Endothelial cell of umbilical vein (primary cell): ENCODE data around the gene CNOT4. TPM values are rescaled to one million over a fixed set of nuclear protein-coding genes. Genes with fewer than 3 reads are reported as not detected.

ENCODE experiments used
- BruUV-seq: library from RNA; stranded (reverse); fragments of 400-500 nt; replicated peaks from 2 replicates; lab custom pipeline; 2021; lab: Mats Ljungman, UMichigan
- CTCF ChIA-PET: fragments of 300-600, 350-600 bp; sonication (Branson Sonifier 250); formaldehyde crosslinking; loops from one replicate; lab custom pipeline; 2021; ENCODE audit warnings: antibody characterized with exemption, inconsistent platforms; lab: Charles Lee
- POLR2A ChIA-PET: fragments of 300-600, 350-600 bp; sonication (Branson Sonifier 250); formaldehyde crosslinking; loops from one replicate; lab custom pipeline; 2021; ENCODE audit warnings: antibody characterized with exemption, inconsistent platforms; lab: Charles Lee
- DNase-seq: peaks from one replicate; pipeline ENCODE4 v3.0.0-alpha.2; 2011; ENCODE audit warnings: low read depth, low spot score
- FAIRE-seq: peaks from 2 replicates; lab custom pipeline; 2011; peaks lifted over from hg19 to GRCh38; lab: Jason Lieb, UNC
- H2AFZ ChIP-seq: 2 replicates; pipeline ENCODE4 v1.6.0; 2012; ENCODE audit warnings: low read depth, low read length, control low read depth, inconsistent platforms
- H3K27ac ChIP-seq: 2 replicates; pipeline ENCODE4 v1.5.1; 2011; ENCODE audit warnings: low read depth, mild to moderate bottlenecking, control low read depth, low read length, moderate library complexity; ENCODE audit not compliant: insufficient read depth
- H3K27me3 ChIP-seq, 2 experiments: 2 replicates each; pipeline versions ENCODE4 v1.6.0 to v1.6.1; 2011; ENCODE audit warnings: low read length in 2 of 2, mixed read lengths in 1 of 2; ENCODE audit not compliant: control insufficient read depth in 2 of 2, insufficient read depth in 2 of 2
- H3K36me3 ChIP-seq, 2 experiments: 2 replicates in 1 of 2; 3 replicates in 1 of 2; pipeline ENCODE4 v1.5.1; 2011; ENCODE audit warnings: low read length in 2 of 2, mild to moderate bottlenecking in 1 of 2, moderate library complexity in 1 of 2; ENCODE audit not compliant: control insufficient read depth in 2 of 2, insufficient read depth in 2 of 2; ENCODE audit errors: extremely low read depth in 1 of 2
- H3K4me1 ChIP-seq: 3 replicates; pipeline ENCODE4 v1.5.1; 2011; ENCODE audit warnings: mild to moderate bottlenecking, low read length; ENCODE audit not compliant: control insufficient read depth, insufficient read depth; ENCODE audit errors: extremely low read depth
- H3K4me2 ChIP-seq: 2 replicates; pipeline ENCODE4 v1.6.1; 2011; ENCODE audit warnings: low read length, control low read depth, mixed read lengths; ENCODE audit not compliant: insufficient read depth
- H3K4me3 ChIP-seq, 3 experiments: fragments of 200-600 bp in 1 of 3; sonication (generic), shearing (Covaris generic) in 1 of 3; replicated peaks in 1 of 3; 2 replicates each; pipeline ENCODE4 v1.5.1; 2011 to 2016; ENCODE audit warnings: control low read depth in 3 of 3, low read length in 3 of 3, mild to moderate bottlenecking in 2 of 3, inconsistent platforms in 1 of 3, low read depth in 1 of 3, moderate library complexity in 1 of 3; ENCODE audit not compliant: insufficient read depth in 1 of 3
- H3K79me2 ChIP-seq: 2 replicates; pipeline ENCODE4 v1.6.0; 2012; ENCODE audit warnings: low read length, inconsistent platforms; ENCODE audit not compliant: control insufficient read depth, insufficient read depth
- H3K9ac ChIP-seq: replicated peaks from 2 replicates; pipeline ENCODE3; 2011; ENCODE audit warnings: low read length, control low read depth; ENCODE audit not compliant: insufficient read depth; ENCODE audit errors: extremely low read depth
- H3K9me1 ChIP-seq: replicated peaks from 3 replicates; pipeline ENCODE4 v1.6.0; 2011; ENCODE audit warnings: mild to moderate bottlenecking, low read length; ENCODE audit not compliant: control insufficient read depth, insufficient read depth; ENCODE audit errors: extremely low read depth
- H3K9me3 ChIP-seq: replicated peaks from 2 replicates; pipeline ENCODE4 v1.5.1; 2012; ENCODE audit warnings: low read length, inconsistent platforms; ENCODE audit not compliant: control insufficient read depth, insufficient read depth
- H4K20me1 ChIP-seq: replicated peaks from 2 replicates; pipeline ENCODE3; 2011; ENCODE audit warnings: mild to moderate bottlenecking, low read length; ENCODE audit not compliant: control insufficient read depth, insufficient read depth; ENCODE audit errors: extremely low read depth
- CTCF ChIP-seq, 2 donors: IDR thresholded peaks; 1 replicate in 1 of 2; 2 replicates in 1 of 2; pipeline ENCODE4 v1.5.1; 2011; ENCODE audit warnings: low read length in 2 of 2, mild to moderate bottlenecking in 2 of 2, moderate library complexity in 2 of 2, control low read depth in 1 of 2, inconsistent platforms in 1 of 2, low read depth in 1 of 2; ENCODE audit not compliant: insufficient read depth in 1 of 2; ENCODE audit errors: extremely low read depth in 1 of 2
- EZH2 ChIP-seq: IDR thresholded peaks from 2 replicates; pipeline ENCODE4 v1.6.1; 2012; ENCODE audit warnings: borderline replicate concordance, low read depth, mild to moderate bottlenecking, moderate library complexity, low read length, inconsistent platforms; ENCODE audit not compliant: severe bottlenecking
- FOS ChIP-seq: IDR thresholded peaks from 2 replicates; pipeline ENCODE4 v1.6.1; 2011; ENCODE audit warnings: mild to moderate bottlenecking, low read length, moderate library complexity, borderline replicate concordance; ENCODE audit not compliant: insufficient read depth
- GATA2 ChIP-seq: IDR thresholded peaks from 2 replicates; pipeline ENCODE4 v1.7.0; 2011; ENCODE audit warnings: low read depth, mild to moderate bottlenecking, moderate library complexity, mixed read lengths, low read length; ENCODE audit not compliant: insufficient read length, insufficient read depth
- JUN ChIP-seq: IDR thresholded peaks from 2 replicates; pipeline ENCODE4 v1.6.1; 2011; ENCODE audit warnings: borderline replicate concordance, low read depth; ENCODE audit not compliant: insufficient read length, insufficient read depth
- MAX ChIP-seq: IDR thresholded peaks from 2 replicates; pipeline ENCODE4 v1.6.1; 2011; ENCODE audit not compliant: insufficient read depth, insufficient read length
- MYC ChIP-seq: IDR thresholded peaks from one replicate; pipeline ENCODE4 v1.6.1; 2011; ENCODE audit warnings: mild to moderate bottlenecking, low read depth, low read length
- POLR2A ChIP-seq: IDR thresholded peaks from 2 replicates; pipeline ENCODE4 v1.6.1; 2012; ENCODE audit warnings: low read depth, mild to moderate bottlenecking, control low read depth, low read length
- POLR2AphosphoS5 ChIP-seq: IDR thresholded peaks from 2 replicates; pipeline ENCODE4 v1.6.1; 2012; ENCODE audit warnings: low read depth, mild to moderate bottlenecking, control low read depth, low read length, moderate library complexity; ENCODE audit not compliant: insufficient read depth
- dilution Hi-C: fragments of 300-500 bp; cut with MboI; formaldehyde crosslinking; loops from one replicate; pipeline ENCODE4 v1.15.0; 2019; ENCODE audit warnings: low sequenced_read_pairs; ENCODE audit not compliant: extremely low pct_ligation_motif_present
- intact Hi-C: fragments of 100-400 bp; cut with micrococcal nuclease; formaldehyde crosslinking; loops from one replicate; pipeline ENCODE4 v1.10.0; 2022
- polyA plus RNA-seq, 4 experiments: library from polyadenylated mRNA; depleted of rRNA in 3 of 4; stranded (reverse) in 3 of 4; unstranded in 1 of 4; fragments of >200 nt; gene quantifications; 2 replicates each; pipeline versions ENCODE4 v1.2.1 to v1.2.3, GENCODE V29; 2011 to 2012; ENCODE audit warnings: missing spikeins in 1 of 4
- total RNA-seq: library from RNA; stranded (reverse); gene quantifications from 2 replicates; pipeline ENCODE4 v1.2.3, GENCODE V29; 2021

The CNOT4 gene
- total and polyA plus RNA-seq, 2 donors (not counting 3 experiments of a cell fraction or from before 2014, with no cell fraction given), result 10.3 to 21.7 TPM

- H4K20me1 ChIP-seq, result no peaks in the 10 kb centered on the region
- H3K79me2 ChIP-seq, result no peaks in the 10 kb centered on the region
- no TSS peak for BruUV-seq
- H3K27ac ChIP-seq, result no peak overlapping the region
- TF ChIP-seq FOS (no peak), JUN (no peak), MAX (no peak), POLR2AphosphoS5 (no peak), CTCF (IDR thresholded peaks at IDR 0.05; ENCODE audit: extremely low read depth in 1 of 2, insufficient read depth in 1 of 2, low read depth in 1 of 2, low read length in 2 of 2) (no peak), GATA2 (no peak), POLR2A (no peak), MYC (no peak), EZH2 (no peak)
- ChIA-PET CTCF (interaction anchor here (0.9 to 1.5 kb wide), 8 partner anchors 8 to 241 kb away, joined by 3 to 4 read pairs (median 4); no protein-coding TSS in a partner anchor), POLR2A (no interaction called here)
- no peaks in the 10 kb centered on the region for H3K4me1 ChIP-seq
- no peaks in the 10 kb centered on the region for H3K27me3 ChIP-seq
- H3K4me2 ChIP-seq, result no peak overlapping the region
- no peaks in the 10 kb centered on the region for H3K9me3 ChIP-seq
- no peak for FAIRE-seq
- dilution Hi-C loops (no loop called here), intact Hi-C loops (no loop called here)
- DNase-seq, result no peak
- H2AFZ ChIP-seq, result no peak overlapping the region
- no peak overlapping the region for H3K9ac ChIP-seq
- no peaks in the 10 kb centered on the region for H3K36me3 ChIP-seq
- H3K4me3 ChIP-seq, result no peak overlapping the region
- no peaks in the 10 kb centered on the region for H3K9me1 ChIP-seq
Observed at GRCh38 chr7:135522509-135522908, 12.6 kb upstream of the CNOT4 start.
